Measurements from ENCODE around the gene MISFA.
"Not testable (repeated sequence)": the region's sequence is repeated elsewhere in the genome, so short reads cannot be mapped to it uniquely, and the experiment has no call there.

Gene MISFA

DNA sequence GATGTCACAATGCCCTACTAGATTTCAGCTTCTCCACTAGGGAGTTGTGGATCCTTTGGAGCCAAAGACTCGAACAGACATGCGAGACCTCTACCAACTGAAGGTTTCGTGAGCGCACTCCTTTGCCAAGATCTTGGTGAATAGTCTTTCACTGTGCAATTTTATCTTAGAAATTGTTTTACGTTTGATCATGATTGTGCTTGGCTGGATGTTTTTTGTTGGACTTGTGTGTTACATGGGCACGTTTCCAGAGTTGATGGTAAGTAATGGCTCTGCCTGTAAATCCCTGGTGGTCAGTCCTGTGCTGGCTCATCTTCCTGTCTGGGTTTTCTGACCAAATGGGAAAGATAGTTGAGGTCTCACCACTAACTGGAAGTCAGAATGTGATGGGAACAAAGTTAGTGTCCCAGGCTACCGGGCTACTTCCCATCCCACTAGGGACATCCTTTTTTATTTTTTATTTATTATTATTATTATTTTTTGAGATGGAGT, at the start of gene MISFA:
Gene MISFA (plus strand): TSS at position 51 of the 492 bp plus-strand sequence. CDS start 140 bp downstream, at position 191.
- no peak for DNase-seq

DNA sequence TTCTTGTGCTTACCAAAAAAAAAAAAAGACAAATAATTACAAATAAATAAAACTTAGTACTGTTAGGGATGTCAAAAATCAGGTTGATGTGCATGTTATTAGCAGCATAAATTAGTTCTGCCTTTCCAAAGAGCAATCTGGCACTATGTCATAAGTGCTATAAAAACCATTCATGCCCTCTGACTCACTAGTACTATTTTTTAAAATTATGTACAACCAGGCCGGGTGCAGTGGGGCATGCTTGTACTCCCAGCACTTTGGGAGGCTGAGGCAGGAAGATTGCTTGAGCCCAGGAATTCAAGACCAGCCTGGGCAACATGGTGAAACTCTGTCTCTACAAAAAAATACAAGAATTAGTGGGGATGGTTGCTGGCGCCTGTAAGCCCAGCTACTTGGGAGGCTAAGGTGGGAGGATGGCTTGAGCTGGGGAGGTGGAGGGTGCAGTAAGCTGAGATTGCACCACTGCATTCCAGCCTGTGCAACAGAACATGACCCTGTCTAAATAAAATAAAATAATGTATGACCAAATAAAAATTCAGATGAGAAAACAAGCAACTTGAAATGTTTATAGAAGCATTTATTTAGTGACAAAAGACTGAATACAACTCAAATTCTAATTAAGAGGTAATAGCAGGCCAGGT, 36.4 kb upstream of the MISFA start:
- no peak for DNase-seq

DNA sequence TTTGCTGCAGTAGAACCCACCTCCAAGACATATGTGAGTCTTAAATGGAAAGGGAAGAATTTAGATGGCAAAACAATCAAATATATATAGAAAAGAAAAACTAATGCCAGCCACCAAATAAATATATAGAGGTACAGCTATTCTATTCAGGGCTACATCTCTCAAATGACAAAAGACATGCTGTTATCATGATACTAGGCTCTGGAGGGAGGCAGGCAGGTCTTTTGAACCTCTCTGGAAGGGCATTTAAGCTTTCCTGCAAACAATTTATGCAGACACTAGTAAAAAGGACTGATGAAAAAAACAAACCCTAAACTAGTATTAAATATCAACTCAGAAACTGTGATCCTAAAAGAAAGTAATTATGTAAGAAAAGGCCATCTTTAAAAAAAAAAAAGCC, 35.4 kb upstream of the MISFA start:
- no peak for DNase-seq

DNA sequence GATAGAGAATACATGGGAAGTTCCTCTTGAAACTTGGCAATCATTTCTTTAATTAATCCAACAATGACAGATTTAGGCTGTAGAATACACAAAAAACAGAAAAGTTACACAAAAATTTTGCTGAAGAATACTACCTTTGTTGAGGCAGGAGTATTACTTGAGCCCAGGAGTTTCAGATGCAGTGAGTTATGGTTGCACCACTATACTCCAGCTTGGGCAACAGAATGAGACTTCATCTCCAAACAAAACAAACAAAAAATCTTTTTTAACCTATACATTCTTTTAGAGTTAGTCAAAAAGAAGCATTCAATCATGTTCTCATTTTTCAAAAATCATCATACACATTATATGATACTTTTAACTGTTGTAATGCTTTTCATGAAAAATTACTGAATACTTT, 33.2 kb upstream of the MISFA start:
- no peak for DNase-seq

DNA sequence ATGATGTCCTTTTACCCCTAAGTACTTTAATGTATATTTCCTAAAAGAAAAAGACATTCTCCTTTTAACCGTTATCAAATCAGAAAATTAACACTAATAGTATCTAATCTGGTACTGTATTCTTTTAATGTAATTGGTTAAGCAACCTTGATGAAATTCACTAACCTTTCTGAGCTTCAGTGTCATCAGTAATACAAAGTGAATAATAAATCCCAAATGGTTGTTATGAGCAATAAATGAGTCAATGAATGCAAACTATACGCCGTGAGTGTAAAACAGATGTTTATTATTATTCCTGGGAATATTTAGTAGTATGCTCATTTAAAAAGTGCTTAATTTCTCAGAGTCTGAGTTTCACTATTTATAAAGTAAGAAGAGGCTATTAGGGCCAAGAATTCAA, 32.5 kb upstream of the MISFA start:
- no peak for DNase-seq

DNA sequence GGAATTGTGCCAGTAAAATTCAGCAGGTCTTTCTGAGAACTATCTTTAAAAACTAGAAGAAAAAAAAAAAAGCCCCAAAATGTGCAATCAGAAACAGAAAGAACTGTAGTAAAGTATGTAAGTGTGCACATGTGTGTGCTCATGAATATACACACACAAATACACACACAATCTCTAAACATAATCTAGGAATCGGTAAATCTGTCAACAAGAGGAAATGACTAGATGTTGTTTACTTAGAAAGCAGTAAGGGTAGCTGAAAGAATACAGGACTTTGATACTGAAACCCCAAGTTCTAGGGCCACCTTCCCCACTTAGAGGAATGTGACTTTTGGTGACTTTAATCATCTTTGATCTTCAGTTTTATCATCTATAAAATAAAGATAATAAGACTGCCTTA, 24.2 kb upstream of the MISFA start:
- no peak for DNase-seq

DNA sequence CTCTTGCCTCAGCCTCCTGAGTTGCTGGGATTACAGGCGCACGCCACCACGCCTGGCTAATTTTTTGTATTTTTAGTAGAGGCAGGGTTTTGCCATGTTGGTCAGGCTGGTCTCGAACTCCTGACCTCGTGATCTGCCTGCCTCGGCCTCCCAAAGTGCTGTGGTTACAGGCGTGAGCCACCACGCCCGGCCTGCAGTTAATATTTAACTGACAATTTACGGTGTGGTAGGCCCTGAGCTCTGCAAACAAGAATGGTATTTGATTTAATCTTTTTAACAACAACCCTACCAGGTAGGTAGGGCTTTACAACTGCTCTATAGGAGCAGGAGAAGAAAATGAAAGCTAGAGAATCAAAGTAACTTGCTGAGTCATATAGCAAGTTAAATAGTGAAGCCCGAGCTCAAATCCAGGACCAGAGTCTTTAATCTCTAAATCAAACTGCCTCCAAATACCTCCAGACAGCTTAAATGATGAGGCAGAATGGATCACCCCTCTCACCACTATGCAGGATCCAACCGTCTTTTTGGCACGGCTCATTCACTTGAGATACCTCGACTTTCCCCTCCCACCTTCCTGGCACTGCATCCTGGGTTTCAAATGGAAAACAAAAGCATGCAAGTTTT, 20.5 kb upstream of the MISFA start:
- DNase-seq = no peak

DNA sequence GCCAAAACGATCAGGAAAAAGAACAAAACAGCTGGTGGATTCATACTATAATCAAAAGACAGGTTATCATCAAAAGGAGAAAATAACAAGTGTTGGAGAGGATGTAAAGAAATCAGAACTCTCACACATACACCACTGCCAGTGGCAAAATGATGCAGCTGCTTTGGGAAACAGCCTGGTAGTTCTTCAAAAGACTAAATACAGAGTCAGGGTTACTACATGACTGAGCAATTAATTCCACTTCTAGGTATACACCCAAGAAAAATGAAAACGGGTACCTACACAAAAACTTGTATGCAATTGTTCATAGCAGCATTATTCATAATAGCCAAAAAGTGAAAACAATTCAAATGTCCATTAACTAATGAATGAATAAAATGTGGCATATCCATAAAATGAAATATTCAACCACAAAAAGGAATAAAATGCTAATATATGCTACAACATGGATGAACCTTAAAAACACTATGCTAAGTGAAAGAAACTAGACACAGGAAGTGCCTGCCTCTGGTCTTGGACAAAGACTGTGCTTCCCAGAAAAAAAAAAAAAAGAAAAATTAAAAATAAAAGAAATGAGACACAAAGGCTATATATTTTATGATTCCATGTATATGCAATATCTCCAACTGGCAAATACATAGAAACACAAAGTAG, 19.3 kb upstream of the MISFA start:
- no peak for DNase-seq

DNA sequence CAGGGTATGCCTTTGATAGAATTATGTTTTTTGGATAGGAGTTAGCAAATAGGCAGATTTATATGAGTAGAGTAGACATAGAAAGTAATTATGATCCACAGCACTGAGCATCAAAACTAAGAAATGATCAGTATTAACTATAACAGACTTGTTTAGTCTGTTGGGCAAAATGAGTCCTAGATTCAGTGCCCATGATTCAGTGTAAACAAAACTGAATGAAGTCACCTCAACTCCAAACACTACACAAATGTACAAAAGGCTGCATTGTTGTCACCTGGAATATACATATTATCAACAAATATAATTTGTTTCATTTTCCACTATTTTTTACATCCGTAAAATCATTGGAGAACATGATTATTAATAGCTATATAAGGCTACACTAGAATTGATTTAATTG, 17.8 kb upstream of the MISFA start:
- no peak for DNase-seq

DNA sequence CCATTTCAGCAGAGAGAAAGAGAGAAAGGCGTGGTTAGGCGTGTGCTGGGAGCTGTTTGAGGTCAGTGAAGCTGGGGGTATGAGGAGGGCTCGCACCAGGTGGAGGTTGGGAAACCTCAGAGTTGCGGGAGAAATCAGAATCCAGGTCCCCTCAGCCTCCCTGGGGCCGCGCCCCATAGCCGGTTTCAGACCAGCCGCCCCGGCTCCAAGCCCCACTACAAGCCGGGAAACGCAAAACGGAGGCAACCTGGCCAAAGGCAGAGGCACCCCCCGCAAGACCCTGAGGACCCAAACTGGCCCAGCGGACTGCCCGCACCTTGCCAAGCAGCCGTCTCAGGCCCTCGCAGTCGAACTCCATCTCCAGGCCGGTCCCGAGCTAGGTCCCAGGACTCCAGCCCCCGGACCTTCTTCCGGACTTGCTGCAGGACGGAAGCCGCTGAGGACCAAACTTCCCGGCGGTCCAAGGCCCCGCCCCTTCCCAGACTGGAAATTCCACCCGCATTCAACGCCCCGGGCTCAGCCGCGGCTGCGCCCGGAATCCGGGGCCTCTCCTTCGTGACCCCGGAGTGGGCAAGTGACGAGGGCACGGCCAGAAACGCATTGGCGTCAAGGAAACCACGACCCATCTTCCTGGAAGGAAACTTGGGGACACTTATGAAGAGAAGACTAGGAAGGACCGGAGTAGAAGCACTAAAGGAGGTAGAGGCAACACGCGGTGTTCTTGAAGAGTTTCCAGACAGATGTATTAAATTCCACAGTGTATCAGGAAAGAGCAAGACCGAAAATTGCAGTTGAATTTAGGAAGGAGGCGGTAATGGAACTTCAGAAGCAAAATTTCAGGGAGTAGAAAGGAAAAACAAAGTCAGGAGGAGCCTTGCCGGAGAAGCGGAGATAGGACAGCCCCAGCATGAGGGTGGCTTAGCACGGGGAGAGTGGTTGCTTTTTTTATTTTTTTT, 11.0 kb upstream of the MISFA start, which contains the start of gene UEVLD:
Gene UEVLD (minus strand): TSS at position 438 of the 956 bp plus-strand sequence. CDS start 80 bp downstream, at position 358.
- DNase-seq = peak; percentile 86

DNA sequence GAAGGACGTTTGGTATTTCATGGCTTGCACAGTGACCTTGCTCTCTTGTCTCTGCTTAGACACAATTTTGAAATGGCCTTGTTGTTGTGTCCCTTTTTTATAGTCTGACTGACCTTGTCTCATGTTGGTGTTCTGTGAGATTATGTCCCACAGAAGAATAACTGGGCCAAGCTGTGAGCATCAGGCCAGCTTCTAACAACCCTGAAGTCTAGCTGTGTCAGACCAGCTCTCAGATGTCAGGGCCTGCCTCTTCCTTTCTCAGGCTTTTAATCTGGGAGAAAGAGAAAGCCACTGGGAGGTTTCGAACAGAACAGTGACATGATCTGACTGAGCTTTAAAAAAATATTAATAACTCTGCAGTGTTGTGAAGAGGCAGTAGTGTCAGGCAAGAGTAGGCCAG, 9.0 kb upstream of the MISFA start:
- DNase-seq = no peak

DNA sequence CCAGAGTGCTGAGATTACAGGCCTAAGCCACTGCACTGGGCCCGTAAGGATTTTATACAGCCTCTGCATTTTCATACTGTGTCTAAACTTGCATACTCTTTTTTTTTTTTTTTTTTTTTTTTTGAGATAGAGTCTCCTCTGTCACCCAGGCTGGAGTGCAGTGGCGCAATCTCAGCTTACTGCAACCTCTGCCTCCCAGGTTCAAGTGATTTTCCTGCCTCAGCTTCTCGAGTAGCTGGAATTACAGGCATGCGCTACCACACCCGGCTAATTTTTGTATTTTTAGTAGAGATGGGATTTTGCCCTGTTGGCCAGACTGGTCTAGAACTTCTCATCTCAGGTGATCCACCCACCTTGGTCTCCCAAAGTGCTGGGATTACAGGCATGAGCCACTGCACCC, 5.5 kb upstream of the MISFA start:
- not testable (repeated sequence) for DNase-seq

DNA sequence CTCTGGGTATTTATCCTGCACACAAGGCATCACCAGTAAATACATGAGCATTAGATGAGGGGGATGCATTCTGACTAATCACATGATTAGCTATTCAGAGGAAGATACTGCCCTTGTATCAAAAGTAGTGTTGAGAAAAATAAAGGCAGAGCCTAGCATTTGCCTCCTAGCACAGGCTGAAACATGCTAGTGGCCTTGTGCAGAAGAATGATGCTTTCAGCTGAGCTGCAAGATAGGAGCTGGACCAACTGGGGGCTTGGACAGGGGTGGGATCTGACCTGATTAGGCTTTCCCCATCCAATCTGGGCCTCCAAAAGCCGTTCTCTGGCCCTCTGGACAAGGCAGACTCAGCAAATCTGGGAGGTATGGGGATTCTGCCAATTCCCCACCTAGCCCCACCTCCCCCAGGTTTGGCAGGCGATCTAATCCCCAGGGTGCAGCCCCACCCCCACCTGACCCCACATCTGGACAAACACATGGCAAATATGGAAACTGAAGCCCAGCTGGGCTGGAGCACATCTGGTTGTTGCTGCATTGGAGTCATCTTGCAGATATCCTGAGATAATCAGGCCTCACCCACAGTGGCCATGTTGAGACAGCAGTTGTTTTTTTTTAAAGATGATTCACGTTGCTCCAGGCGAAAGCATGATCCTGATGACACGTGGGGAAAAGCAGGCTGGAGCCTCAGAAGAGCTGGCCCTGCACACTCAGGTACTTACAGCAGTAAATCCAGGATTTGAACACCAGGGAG, 4.4 kb upstream of the MISFA start:
- no peak for DNase-seq

DNA sequence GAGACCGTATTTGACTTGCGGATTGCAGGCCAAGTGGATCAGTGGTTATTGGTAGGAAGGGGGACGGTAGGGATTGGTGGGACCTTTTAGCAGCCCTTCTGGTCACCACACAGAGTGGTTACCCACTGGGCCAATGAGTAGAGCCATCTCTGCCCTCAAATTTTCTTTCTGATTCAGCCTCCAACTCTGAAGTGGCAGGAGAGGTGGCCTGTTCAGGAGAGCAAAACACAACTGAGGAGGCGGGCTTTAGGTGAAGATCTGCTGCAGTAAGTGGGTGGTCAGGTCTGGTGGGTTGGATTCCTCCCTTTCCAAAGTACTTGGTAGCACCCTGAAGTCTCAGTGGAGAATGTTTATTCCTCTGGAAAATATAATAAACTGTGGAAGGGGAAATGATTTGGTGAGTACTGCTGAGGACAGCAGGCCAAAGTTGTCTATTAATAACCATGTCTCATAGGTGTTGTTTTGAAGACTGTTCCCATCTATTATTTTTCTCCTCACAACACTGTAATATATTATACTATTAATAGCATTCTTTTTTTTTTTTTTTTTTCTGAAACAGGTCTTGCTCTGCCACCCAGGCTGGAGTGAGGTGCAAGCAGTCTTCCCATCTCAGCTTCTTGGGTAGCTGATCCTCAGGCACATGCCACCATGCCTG, 1.5 kb downstream of the MISFA start:
- DNase-seq = no peak

DNA sequence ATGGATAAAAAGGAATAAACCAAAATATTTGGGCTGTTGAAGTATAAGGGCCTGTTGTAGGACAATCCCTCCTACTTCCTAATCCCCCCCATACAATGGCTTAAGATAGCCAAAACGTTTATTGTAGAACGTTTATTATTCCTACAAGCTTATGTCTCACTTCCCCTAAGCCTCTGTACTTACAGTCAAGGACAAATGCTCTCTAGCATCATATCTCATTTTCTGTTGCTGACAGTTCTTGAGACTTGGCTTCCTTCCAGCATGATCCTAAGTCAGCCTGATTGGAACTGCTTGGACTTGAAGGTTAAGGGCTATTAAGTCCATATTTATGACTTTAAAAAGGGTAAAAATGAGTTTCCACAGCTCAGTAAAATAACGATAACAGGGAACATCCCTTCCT, 8.8 kb downstream of the MISFA start:
- DNase-seq = no peak

DNA sequence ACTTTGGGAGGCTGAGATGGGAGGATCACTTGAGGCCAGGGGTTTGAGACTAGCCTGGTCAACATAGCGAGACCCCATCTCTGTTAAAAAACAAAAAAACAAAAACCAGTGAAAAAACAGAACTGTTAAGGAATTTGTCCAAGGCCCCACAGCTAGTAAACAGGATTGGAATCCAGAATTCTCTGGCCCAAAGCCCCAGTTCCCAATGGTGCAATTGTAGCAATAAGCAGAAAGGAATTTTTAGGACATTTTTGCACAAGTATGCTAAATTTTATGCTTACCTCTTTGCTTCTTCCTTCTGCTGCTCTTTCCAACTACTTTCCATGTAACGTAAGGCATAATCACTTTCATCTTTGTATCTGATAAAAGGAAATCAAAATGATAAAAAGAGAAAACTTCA, 11.6 kb downstream of the MISFA start:
- no peak for DNase-seq

DNA sequence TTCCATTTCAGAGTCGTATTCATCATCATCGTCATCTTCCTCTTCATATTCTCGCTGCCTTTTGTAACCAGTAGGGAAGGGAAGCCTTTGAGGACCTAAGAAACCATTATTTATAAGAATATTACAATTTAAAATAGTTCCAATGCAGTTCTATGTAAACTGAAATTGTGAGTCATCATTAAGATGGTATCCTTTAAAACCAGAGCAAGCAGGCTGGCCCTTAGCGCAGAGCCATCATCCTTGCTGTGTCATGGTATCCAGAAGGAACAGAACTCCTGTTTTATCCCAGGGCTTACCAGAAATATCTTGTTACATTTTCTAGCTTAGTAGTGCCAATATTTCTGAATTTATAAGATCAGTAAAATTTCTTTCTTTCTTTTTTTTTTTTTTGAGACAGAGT, 12.8 kb downstream of the MISFA start:
- no peak for DNase-seq

DNA sequence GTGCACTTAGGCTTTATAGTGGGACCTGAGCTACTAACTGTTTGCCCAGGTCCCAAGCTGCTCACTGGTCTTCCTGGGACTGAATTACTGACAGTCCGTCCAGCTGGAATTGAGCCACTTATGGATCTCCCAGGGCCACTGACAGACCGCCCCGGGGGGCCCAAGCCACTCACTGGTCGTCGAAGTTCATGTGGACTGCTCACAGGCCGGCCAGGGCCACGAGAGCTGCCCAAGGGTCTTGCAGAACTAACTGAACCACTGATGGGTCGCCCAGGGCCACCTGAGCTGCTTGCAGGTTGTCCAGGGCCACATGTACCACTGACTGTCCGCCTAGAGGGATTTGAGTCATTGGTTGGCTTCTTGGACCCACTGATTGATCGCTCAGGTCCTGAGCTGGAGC, 15.1 kb downstream of the MISFA start:
- no peak for DNase-seq

DNA sequence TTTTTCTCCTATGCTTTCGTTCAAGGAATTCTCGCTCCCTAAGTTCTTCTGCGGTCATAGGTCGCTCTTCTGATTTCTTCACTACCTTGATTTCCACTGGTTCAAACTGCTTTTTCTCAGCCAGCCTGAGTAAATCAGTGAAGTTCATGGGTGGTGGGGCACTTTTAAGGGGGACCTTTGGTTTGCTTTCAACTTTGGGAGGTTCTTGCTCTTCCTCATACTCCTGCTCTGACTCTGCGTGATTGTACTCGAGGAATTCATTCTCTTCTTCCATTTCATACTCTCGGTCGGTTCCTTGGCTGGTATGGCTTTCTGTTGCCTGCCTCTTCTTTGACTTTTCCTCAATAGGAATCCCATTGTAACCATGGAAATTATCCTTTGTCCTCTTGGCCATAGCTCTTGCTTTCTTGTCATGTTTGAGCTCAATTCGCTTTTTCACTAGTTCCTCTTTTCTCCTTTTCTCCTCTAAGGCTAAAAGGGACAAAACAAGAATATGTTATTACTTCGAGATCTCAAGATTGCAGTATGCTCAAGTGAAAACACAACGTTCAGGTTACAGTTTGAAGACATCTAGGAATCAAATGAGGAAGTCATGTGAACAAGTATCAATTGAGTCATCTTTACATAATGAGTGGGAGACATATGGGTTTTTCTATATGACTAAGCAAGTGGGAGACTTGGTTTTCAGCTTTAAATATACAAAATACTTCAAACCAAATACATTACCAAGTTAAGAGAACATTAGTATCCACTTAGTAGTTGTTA, 16.2 kb downstream of the MISFA start:
- no peak for DNase-seq

DNA sequence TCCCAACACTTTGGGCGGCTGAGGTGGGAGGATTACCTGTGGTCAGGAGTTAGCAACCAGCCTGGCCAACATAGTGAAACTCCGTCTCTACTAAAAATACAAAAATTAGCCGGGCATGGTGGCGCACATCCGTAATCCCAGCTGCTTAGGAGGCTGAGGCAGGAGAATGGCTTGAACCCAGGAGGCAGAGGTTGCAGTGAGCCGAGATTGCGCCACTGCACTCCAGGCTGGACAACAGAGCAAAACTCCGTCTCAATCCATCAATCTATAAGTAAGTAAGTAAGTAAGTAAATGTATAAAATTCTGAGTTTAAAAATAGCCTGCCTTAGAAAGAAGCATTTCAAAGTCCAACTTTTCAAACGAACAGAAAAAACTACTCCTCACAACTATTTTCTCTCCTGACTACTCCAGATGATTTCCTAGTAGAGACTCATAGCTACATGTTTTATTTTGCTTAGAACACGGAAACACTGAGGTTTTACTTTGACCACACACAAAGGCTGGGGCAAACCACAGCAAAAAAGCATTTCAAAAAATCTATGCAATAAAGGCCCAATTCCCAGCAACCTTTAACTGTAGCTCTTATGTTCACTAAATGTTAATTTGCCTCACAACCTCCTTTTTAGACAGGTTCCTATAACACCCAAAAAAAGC, 18.2 kb downstream of the MISFA start:
- no peak for DNase-seq
